ENCODE measurements around the gene DPP6. TPM values are rescaled to one million over a fixed set of nuclear protein-coding genes. Genes with fewer than 3 reads are reported as not detected.
A peak's percentile ranks its signal among the peaks of the same experiment; 100 is the strongest.

DPP6 gene
- polyA plus RNA-seq, 1 of the 3 experiments (the other 2 are of a cell fraction), result not detected

GRCh38 chr7:154217688-154218340 is 165.6 kb downstream of the DPP6 start (continued):
- TF ChIP-seq, protein P1, sequence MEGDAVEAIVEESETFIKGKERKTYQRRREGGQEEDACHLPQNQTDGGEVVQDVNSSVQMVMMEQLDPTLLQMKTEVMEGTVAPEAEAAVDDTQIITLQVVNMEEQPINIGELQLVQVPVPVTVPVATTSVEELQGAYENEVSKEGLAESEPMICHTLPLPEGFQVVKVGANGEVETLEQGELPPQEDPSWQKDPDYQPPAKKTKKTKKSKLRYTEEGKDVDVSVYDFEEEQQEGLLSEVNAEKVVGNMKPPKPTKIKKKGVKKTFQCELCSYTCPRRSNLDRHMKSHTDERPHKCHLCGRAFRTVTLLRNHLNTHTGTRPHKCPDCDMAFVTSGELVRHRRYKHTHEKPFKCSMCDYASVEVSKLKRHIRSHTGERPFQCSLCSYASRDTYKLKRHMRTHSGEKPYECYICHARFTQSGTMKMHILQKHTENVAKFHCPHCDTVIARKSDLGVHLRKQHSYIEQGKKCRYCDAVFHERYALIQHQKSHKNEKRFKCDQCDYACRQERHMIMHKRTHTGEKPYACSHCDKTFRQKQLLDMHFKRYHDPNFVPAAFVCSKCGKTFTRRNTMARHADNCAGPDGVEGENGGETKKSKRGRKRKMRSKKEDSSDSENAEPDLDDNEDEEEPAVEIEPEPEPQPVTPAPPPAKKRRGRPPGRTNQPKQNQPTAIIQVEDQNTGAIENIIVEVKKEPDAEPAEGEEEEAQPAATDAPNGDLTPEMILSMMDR (IDR thresholded peaks at IDR 0.05), result no peak
- TF ChIP-seq RCOR1 (IDR thresholded peaks at IDR 0.05; ENCODE audit: low read length) (no peak), EP300 (IDR thresholded peaks at IDR 0.05; ENCODE audit: borderline replicate concordance in 1 of 2, low read depth in 1 of 2, low read length in 1 of 2) (no peak)

- H3K27ac ChIP-seq (ENCODE audit: low read depth in 2 of 2, low read length in 1 of 2), result no peak overlapping the region
- 25% methylated on average over 6 of the region's 6 CpGs for WGBS (ENCODE audit: low lambda C conversion rate)
- H4K20me1 ChIP-seq (ENCODE audit: insufficient read depth), result no peaks in the 10 kb centered on the region
- no peaks in the 10 kb centered on the region for H3K36me3 ChIP-seq (replicated peaks in 1 of 2; ENCODE audit: control insufficient read depth in 1 of 2, insufficient read depth in 2 of 2, low read length in 1 of 2)
- POLR2A ChIA-PET, result no interaction called here
- H3K9ac ChIP-seq, result no peak overlapping the region
- H3K4me3 ChIP-seq (ENCODE audit: low read depth in 2 of 2, low read length in 1 of 2), result no peak overlapping the region
- H2AFZ ChIP-seq (ENCODE audit: low read depth), result no peak overlapping the region
- H3K79me2 ChIP-seq (ENCODE audit: insufficient read depth), result no peaks in the 10 kb centered on the region
- peaks cover 10% of the 10 kb centered on the region; the same call in 1 of the 2 replicates for H3K9me3 ChIP-seq
- H3K4me2 ChIP-seq, result no peak overlapping the region
- CTCF ChIA-PET, result no interaction called here
- no peaks in the 10 kb centered on the region; the same call in 1 of the 2 replicates for H3K9me2 ChIP-seq
- TF ChIP-seq EP300 (IDR thresholded peaks at IDR 0.05; ENCODE audit: borderline replicate concordance in 1 of 2, low read depth in 1 of 2, low read length in 1 of 2), result no peak
- no peak for TF ChIP-seq FOXM1 (IDR thresholded peaks at IDR 0.05; ENCODE audit: low read depth)
- TF ChIP-seq ELF1 (IDR thresholded peaks at IDR 0.05), result no peak
- TF ChIP-seq, protein P2, sequence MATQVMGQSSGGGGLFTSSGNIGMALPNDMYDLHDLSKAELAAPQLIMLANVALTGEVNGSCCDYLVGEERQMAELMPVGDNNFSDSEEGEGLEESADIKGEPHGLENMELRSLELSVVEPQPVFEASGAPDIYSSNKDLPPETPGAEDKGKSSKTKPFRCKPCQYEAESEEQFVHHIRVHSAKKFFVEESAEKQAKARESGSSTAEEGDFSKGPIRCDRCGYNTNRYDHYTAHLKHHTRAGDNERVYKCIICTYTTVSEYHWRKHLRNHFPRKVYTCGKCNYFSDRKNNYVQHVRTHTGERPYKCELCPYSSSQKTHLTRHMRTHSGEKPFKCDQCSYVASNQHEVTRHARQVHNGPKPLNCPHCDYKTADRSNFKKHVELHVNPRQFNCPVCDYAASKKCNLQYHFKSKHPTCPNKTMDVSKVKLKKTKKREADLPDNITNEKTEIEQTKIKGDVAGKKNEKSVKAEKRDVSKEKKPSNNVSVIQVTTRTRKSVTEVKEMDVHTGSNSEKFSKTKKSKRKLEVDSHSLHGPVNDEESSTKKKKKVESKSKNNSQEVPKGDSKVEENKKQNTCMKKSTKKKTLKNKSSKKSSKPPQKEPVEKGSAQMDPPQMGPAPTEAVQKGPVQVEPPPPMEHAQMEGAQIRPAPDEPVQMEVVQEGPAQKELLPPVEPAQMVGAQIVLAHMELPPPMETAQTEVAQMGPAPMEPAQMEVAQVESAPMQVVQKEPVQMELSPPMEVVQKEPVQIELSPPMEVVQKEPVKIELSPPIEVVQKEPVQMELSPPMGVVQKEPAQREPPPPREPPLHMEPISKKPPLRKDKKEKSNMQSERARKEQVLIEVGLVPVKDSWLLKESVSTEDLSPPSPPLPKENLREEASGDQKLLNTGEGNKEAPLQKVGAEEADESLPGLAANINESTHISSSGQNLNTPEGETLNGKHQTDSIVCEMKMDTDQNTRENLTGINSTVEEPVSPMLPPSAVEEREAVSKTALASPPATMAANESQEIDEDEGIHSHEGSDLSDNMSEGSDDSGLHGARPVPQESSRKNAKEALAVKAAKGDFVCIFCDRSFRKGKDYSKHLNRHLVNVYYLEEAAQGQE (IDR thresholded peaks at IDR 0.05; ENCODE audit: low read depth, low read length), result peak; percentile 78; the same call in 1 of the 2 replicates
- no peak for TF ChIP-seq ZBTB33 (IDR thresholded peaks at IDR 0.05; ENCODE audit: borderline replicate concordance, low read depth)
- no peak for TF ChIP-seq TCF12 (IDR thresholded peaks at IDR 0.05)
- TF ChIP-seq RAD21 (IDR thresholded peaks at IDR 0.05; ENCODE audit: low read length), result no peak
- H3K27me3 ChIP-seq (ENCODE audit: insufficient read depth), result no peaks in the 10 kb centered on the region
- no peak for DNase-seq
- no peaks in the 10 kb centered on the region for H3F3A ChIP-seq (replicated peaks; ENCODE audit: insufficient read depth)
- no peaks in the 10 kb centered on the region for H3K4me1 ChIP-seq (ENCODE audit: control insufficient read depth in 1 of 2, insufficient read depth in 2 of 2, low read depth in 1 of 2, low read length in 1 of 2)
These were observed 179.5 kb downstream of the DPP6 start for GRCh38 chr7:154231732-154232131.
